HCT116 (cell line): ENCODE measurements around the gene PLS3. TPM values are rescaled to one million over a fixed set of nuclear protein-coding genes. Genes with fewer than 3 reads are reported as not detected.
"Not testable (repeated sequence)": the region's sequence is repeated elsewhere in the genome, so short reads cannot be mapped to it uniquely, and the experiment has no call there.

ENCODE experiments used
- ATAC-seq: fragments of 200-7000 bp; cut with Tn5 transposase; 2 replicates; pipeline ENCODE4 v1.9.1; 2020; ENCODE audit warnings: mild to moderate bottlenecking, moderate library complexity
- BruUV-seq: library from RNA; stranded (reverse); fragments of 400-500 nt; replicated peaks from 2 replicates; lab custom pipeline; 2021; lab: Mats Ljungman, UMichigan
- CTCF ChIA-PET: fragments of 300-600 bp; sonication (Branson Sonifier 250); formaldehyde crosslinking; loops from one replicate; lab custom pipeline; 2021; ENCODE audit warnings: antibody characterized with exemption; lab: Charles Lee
- POLR2A ChIA-PET: fragments of 300-600, 350-600 bp; sonication (Branson Sonifier 250); formaldehyde crosslinking; loops from one replicate; lab custom pipeline; 2021; ENCODE audit warnings: antibody characterized with exemption; lab: Charles Lee
- RAD21 ChIA-PET, 2 experiments: fragments of 300-600 bp; sonication (Branson Sonifier 250); formaldehyde crosslinking; loops; one replicate each; lab custom pipeline; 2023; ENCODE audit warnings: low total read pairs in 2 of 2; ENCODE audit not compliant: uncharacterized antibody in 2 of 2, unreplicated experiment in 2 of 2, low non-redundant PET in 1 of 2; lab: Charles Lee
- DNase-seq: peaks from one replicate; pipeline ENCODE4 v3.0.0-alpha.2; 2010; ENCODE audit warnings: low read depth, low spot score
- H2AFZ ChIP-seq: fragments of 200-600 bp; shearing (Covaris generic), sonication (generic); 2 replicates; pipeline ENCODE4 v1.6.1; 2017; ENCODE audit warnings: low read depth, mixed run types, mixed read lengths, antibody characterized with exemption, low read length; ENCODE audit not compliant: poor library complexity, severe bottlenecking
- H3K27ac ChIP-seq: 2 replicates; pipeline ENCODE4 v1.5.1; 2012; ENCODE audit warnings: low read depth, low read length
- H3K27me3 ChIP-seq: fragments of 200-600 bp; sonication (generic); 2 replicates; pipeline ENCODE4 v1.6.1; 2016; ENCODE audit warnings: mixed run types, low read length, mixed read lengths; ENCODE audit not compliant: insufficient read depth
- H3K36me3 ChIP-seq, 2 experiments: fragments of 200-500 bp in 1 of 2; fragments of 200-600 bp in 1 of 2; sonication (Bioruptor generic) in 1 of 2; sonication (generic) in 1 of 2; 2 replicates each; pipeline versions ENCODE4 v1.5.1 to v1.6.1; 2014 to 2016; ENCODE audit warnings: low read length in 2 of 2, inconsistent platforms in 1 of 2, mixed read lengths in 1 of 2, mixed run types in 1 of 2; ENCODE audit not compliant: insufficient read depth in 2 of 2, control insufficient read depth in 1 of 2
- H3K4me1 ChIP-seq, 2 experiments: fragments of 200-600 bp in 1 of 2; sonication (generic) in 1 of 2; 2 replicates each; pipeline versions ENCODE4 v1.5.1 to v1.6.1; 2012 to 2017; ENCODE audit warnings: low read length in 2 of 2, inconsistent platforms in 1 of 2, mild to moderate bottlenecking in 1 of 2, mixed read lengths in 1 of 2, mixed run types in 1 of 2, moderate library complexity in 1 of 2; ENCODE audit not compliant: insufficient read depth in 2 of 2, control insufficient read depth in 1 of 2
- H3K4me2 ChIP-seq: fragments of 200-600 bp; sonication (generic); 2 replicates; pipeline ENCODE4 v1.6.1; 2017; ENCODE audit warnings: mixed run types, low read length, mixed read lengths
- H3K4me3 ChIP-seq, 2 experiments: fragments of 200-600 bp in 1 of 2; sonication (generic) in 1 of 2; replicated peaks in 1 of 2; 2 replicates each; pipeline ENCODE4 v1.5.1; 2011 to 2016; ENCODE audit warnings: low read length in 2 of 2, control low read depth in 1 of 2, low read depth in 1 of 2, mild to moderate bottlenecking in 1 of 2, mixed read lengths in 1 of 2, mixed run types in 1 of 2
- H3K79me2 ChIP-seq: fragments of 200-600 bp; sonication (generic); 2 replicates; pipeline ENCODE4 v1.6.1; 2017; ENCODE audit warnings: mild to moderate bottlenecking, mixed run types, low read length, moderate library complexity, mixed read lengths; ENCODE audit not compliant: insufficient read depth
- H3K9ac ChIP-seq: fragments of 200-600 bp; sonication (generic); 2 replicates; pipeline ENCODE4 v1.6.1; 2016; ENCODE audit warnings: low read length, mixed read lengths
- H3K9me2 ChIP-seq: fragments of 200-600 bp; sonication (generic), shearing (Covaris generic); 2 replicates; pipeline ENCODE4 v1.6.1; 2017; ENCODE audit warnings: mixed run types, mild to moderate bottlenecking, moderate library complexity; ENCODE audit not compliant: insufficient read depth
- H3K9me3 ChIP-seq, 2 experiments: fragments of 200-500 bp in 1 of 2; fragments of 200-600 bp in 1 of 2; sonication (Bioruptor generic) in 1 of 2; sonication (generic) in 1 of 2; 2 replicates each; pipeline ENCODE4 v1.6.1; 2014 to 2017; ENCODE audit warnings: low read length in 2 of 2, mixed read lengths in 2 of 2, inconsistent platforms in 1 of 2, low read depth in 1 of 2, mild to moderate bottlenecking in 1 of 2, mixed run types in 1 of 2, moderate library complexity in 1 of 2; ENCODE audit not compliant: control insufficient read depth in 1 of 2, insufficient read depth in 1 of 2
- H4K20me1 ChIP-seq: fragments of 200-600 bp; sonication (generic), shearing (Covaris generic); 2 replicates; pipeline ENCODE4 v1.6.1; 2017; ENCODE audit warnings: mixed run types, mild to moderate bottlenecking, moderate library complexity; ENCODE audit not compliant: insufficient read depth
- CBX3 ChIP-seq: IDR thresholded peaks from 2 replicates; pipeline ENCODE4 v1.6.1; 2012; ENCODE audit warnings: low read depth
- ELF1 ChIP-seq: IDR thresholded peaks from 2 replicates; pipeline ENCODE4 v1.6.1; 2012; ENCODE audit warnings: low read depth, borderline replicate concordance
- EZH2phosphoT487 ChIP-seq: fragments of 200-600 bp; IDR thresholded peaks from 2 replicates; pipeline ENCODE4 v1.6.1; 2018; ENCODE audit warnings: antibody characterized with exemption, borderline replicate concordance
- RAD21 ChIP-seq: IDR thresholded peaks from 2 replicates; pipeline ENCODE4 v1.6.1; 2012; ENCODE audit warnings: low read depth, mild to moderate bottlenecking
- ZFX ChIP-seq: fragments of 450-650 bp; IDR thresholded peaks from 2 replicates; pipeline ENCODE4 v1.6.1; 2017
- ZNF274 ChIP-seq: fragments of 200-500 bp; sonication (Bioruptor generic); IDR thresholded peaks from 2 replicates; pipeline ENCODE4 v1.6.1; 2014; ENCODE audit warnings: mild to moderate bottlenecking, low read depth, low read length, inconsistent platforms
- intact Hi-C: fragments of 100-400 bp; cut with micrococcal nuclease; formaldehyde crosslinking; loops from 2 replicates; pipeline ENCODE4 v1.10.0; 2022
- total RNA-seq: library from RNA; stranded (reverse); gene quantifications from one replicate; pipeline ENCODE4 v1.2.1, GENCODE V29; 2021; ENCODE audit not compliant: unreplicated experiment
- TF ChIP-seq, protein P1 (sequence below), 3 experiments: fragments of 200-600 bp in 1 of 3; sonication (generic) in 1 of 3; IDR thresholded peaks in 2 of 3; conservative IDR thresholded peaks in 1 of 3; 2 replicates each; pipeline ENCODE4 v1.5.1; 2012 to 2017; ENCODE audit warnings: low read depth in 2 of 3, low read length in 2 of 3, antibody characterized with exemption in 1 of 3, borderline replicate concordance in 1 of 3, control low read depth in 1 of 3, mild to moderate bottlenecking in 1 of 3, mixed read lengths in 1 of 3, mixed run types in 1 of 3, moderate library complexity in 1 of 3; ENCODE audit not compliant: insufficient read depth in 1 of 3

PLS3 gene
- total RNA-seq, 1 experiment from 2014 or later = 50.8 TPM

DNA sequence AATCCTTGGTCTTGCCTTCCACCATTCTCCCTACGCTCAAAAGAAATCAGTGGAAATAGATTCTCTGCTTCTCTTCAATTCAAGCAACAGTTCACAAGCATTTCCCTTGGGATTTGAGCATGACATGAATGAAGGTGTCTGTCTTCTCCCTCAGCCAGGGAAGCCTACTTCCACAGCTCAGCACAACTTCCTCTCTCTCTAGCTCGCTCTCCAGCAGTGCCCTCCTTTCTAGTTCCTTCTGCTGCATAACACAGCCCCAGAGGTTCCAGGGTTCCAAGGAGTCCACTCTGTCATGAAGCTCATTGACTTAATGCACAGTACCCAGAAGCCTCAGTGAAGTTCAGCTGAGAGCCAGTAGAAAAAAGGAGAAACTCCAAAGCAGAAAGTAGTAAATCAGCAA lies 81.3 kb downstream of the PLS3 start:
- no TSS peak for BruUV-seq
- no peak overlapping the region for H3K27ac ChIP-seq
- no peak overlapping the region for H3K4me3 ChIP-seq
- TF ChIP-seq ZFX (no peak), ZNF274 (no peak), EZH2phosphoT487 (no peak), RAD21 (no peak), CBX3 (no peak)
- no peaks in the 10 kb centered on the region for H4K20me1 ChIP-seq
- no peaks in the 10 kb centered on the region for H3K9me2 ChIP-seq
- H3K36me3 ChIP-seq = no peaks in the 10 kb centered on the region; a peak in 1 of 4 replicates
- ATAC-seq = no peak
- no peaks in the 10 kb centered on the region for H3K27me3 ChIP-seq
- H2AFZ ChIP-seq = no peak overlapping the region
- no peaks in the 10 kb centered on the region for H3K79me2 ChIP-seq
- DNase-seq = no peak
- POLR2A ChIA-PET = no interaction called here
- RAD21 ChIA-PET = no interaction called here
- intact Hi-C loops = loop anchor here (2.0 kb wide), 1 partner anchor 416 kb away; no protein-coding TSS in a partner anchor
- CTCF ChIA-PET = interaction anchor here (0.6 to 1.8 kb wide), 4 partner anchors 47 to 967 kb away, joined by 3 to 13 read pairs (median 4); no protein-coding TSS in a partner anchor
- no peak overlapping the region for H3K9ac ChIP-seq
- H3K4me1 ChIP-seq = no peaks in the 10 kb centered on the region
- H3K4me2 ChIP-seq = no peak overlapping the region
- no peaks in the 10 kb centered on the region for H3K9me3 ChIP-seq

GRCh38 chrX:115642895-115643530 lies 82.0 kb downstream of the PLS3 start:
- RAD21 ChIA-PET = interaction anchor here in 1 of 2 experiments (1.1 kb wide), 1 partner anchor 311 kb away, joined by 3 read pairs; no protein-coding TSS in a partner anchor
- intact Hi-C loops = loop anchor here (1.0 to 2.0 kb wide), 2 partner anchors 313 to 416 kb away; no protein-coding TSS in a partner anchor
- Histone ChIP-seq H3K27me3 (no peaks in the 10 kb centered on the region), H2AFZ (no peak overlapping the region), H3K27ac (no peak overlapping the region), H3K9ac (no peak overlapping the region), H3K4me2 (no peak overlapping the region), H3K36me3 (no peaks in the 10 kb centered on the region; a peak in 1 of 4 replicates), H3K79me2 (no peaks in the 10 kb centered on the region), H3K9me3 (no peaks in the 10 kb centered on the region), H3K4me3 (no peak overlapping the region), H3K4me1 (no peaks in the 10 kb centered on the region), H4K20me1 (no peaks in the 10 kb centered on the region), H3K9me2 (no peaks in the 10 kb centered on the region)
- POLR2A ChIA-PET = no interaction called here
- BruUV-seq = no TSS peak
- CTCF ChIA-PET = interaction anchor here (1.0 to 1.8 kb wide), 4 partner anchors 46 to 416 kb away, joined by 3 to 13 read pairs (median 4); no protein-coding TSS in a partner anchor
- TF ChIP-seq ELF1 (no peak), RAD21 (peak; percentile 74)
- TF ChIP-seq, protein P1, sequence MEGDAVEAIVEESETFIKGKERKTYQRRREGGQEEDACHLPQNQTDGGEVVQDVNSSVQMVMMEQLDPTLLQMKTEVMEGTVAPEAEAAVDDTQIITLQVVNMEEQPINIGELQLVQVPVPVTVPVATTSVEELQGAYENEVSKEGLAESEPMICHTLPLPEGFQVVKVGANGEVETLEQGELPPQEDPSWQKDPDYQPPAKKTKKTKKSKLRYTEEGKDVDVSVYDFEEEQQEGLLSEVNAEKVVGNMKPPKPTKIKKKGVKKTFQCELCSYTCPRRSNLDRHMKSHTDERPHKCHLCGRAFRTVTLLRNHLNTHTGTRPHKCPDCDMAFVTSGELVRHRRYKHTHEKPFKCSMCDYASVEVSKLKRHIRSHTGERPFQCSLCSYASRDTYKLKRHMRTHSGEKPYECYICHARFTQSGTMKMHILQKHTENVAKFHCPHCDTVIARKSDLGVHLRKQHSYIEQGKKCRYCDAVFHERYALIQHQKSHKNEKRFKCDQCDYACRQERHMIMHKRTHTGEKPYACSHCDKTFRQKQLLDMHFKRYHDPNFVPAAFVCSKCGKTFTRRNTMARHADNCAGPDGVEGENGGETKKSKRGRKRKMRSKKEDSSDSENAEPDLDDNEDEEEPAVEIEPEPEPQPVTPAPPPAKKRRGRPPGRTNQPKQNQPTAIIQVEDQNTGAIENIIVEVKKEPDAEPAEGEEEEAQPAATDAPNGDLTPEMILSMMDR (IDR thresholded peaks at IDR 0.05 in 2 of 3, conservative IDR thresholded peaks at IDR 0.05 in 1 of 3; ENCODE audit: borderline replicate concordance in 1 of 3, insufficient read depth in 1 of 3, low read depth in 2 of 3, low read length in 2 of 3) = peak; percentile 48 to 74 (median 69); a peak in 5 of 6 replicates
- ATAC-seq = no peak
- DNase-seq = peak; percentile 15

DNA sequence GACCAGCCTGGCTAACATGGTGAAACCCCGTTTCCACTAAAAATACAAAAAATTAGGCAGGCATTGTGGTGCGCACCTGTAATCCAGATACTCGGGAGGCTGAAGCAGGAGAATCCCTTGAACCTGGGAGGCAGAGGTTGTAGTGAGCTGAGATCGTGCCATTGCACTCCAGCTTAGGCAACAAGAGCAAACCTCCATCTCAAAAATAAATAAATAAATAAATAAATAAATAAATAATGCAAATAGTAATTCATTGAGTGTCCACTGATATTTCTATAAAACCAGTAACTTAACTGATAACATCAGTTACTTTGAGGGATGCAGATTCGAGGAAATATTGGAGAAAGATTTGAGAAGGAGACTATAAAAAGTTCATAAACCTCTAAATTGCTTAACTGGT lies 83.4 kb downstream of the PLS3 start:
- H4K20me1 ChIP-seq, H3K4me3 ChIP-seq, H3K9ac ChIP-seq, H3K27ac ChIP-seq, POLR2A ChIA-PET, H3K36me3 ChIP-seq, H2AFZ ChIP-seq, H3K4me2 ChIP-seq, ATAC-seq, CTCF ChIA-PET, H3K9me2 ChIP-seq, BruUV-seq, H3K79me2 ChIP-seq, intact Hi-C loops, H3K27me3 ChIP-seq, H3K4me1 ChIP-seq, DNase-seq, H3K9me3 ChIP-seq, RAD21 ChIA-PET: not testable (repeated sequence)
